RCC 7860 (cell line): ENCODE results near the gene ARHGAP15.

Experiments used
- DNase-seq: peaks from one replicate; pipeline ENCODE4 v3.0.0-alpha.2; 2015; ENCODE audit warnings: low spot score
- FAIRE-seq: peaks from 2 replicates; lab custom pipeline; 2012; peaks lifted over from hg19 to GRCh38; lab: Jason Lieb, UNC

Gene ARHGAP15

GRCh38 chr2:143218621-143219020 lies 89.4 kb downstream of the ARHGAP15 start:
- no peak for DNase-seq
- FAIRE-seq: no peak

GRCh38 chr2:143219266-143219665 lies 90.0 kb downstream of the ARHGAP15 start:
- FAIRE-seq (no peak), DNase-seq (no peak)

- DNase-seq: no peak
- FAIRE-seq: no peak
Observed at GRCh38 chr2:143223556-143223955, 94.3 kb downstream of the ARHGAP15 start.

GRCh38 chr2:143225931-143226330 lies 96.7 kb downstream of the ARHGAP15 start:
- DNase-seq (no peak), FAIRE-seq (no peak)

GRCh38 chr2:143226714-143227541 lies 97.7 kb downstream of the ARHGAP15 start:
- FAIRE-seq (no peak), DNase-seq (no peak)

GRCh38 chr2:143229411-143229810 lies 100.2 kb downstream of the ARHGAP15 start:
- FAIRE-seq (no peak), DNase-seq (no peak)

- DNase-seq (no peak), FAIRE-seq (no peak)
Observed at GRCh38 chr2:143229952-143230351, 100.7 kb downstream of the ARHGAP15 start.

GRCh38 chr2:143230506-143231253 lies 101.5 kb downstream of the ARHGAP15 start:
- no peak for DNase-seq
- FAIRE-seq: no peak

- FAIRE-seq: peak; percentile 60
- DNase-seq: no peak
Observed at GRCh38 chr2:143231254-143231645, 102.0 kb downstream of the ARHGAP15 start.

GRCh38 chr2:143237146-143237777 lies 108.0 kb downstream of the ARHGAP15 start:
- DNase-seq: no peak
- FAIRE-seq: no peak

- FAIRE-seq (no peak), DNase-seq (no peak)
Observed at GRCh38 chr2:143241403-143242088, 112.3 kb downstream of the ARHGAP15 start.

- DNase-seq (no peak), FAIRE-seq (no peak)
Observed at GRCh38 chr2:143246246-143246645, 117.0 kb downstream of the ARHGAP15 start.

GRCh38 chr2:143246815-143247744 lies 117.9 kb downstream of the ARHGAP15 start:
- DNase-seq: no peak
- FAIRE-seq: no peak

GRCh38 chr2:143248631-143249030 lies 119.4 kb downstream of the ARHGAP15 start:
- FAIRE-seq (no peak), DNase-seq (no peak)

- no peak for DNase-seq
- FAIRE-seq: no peak
Observed at GRCh38 chr2:143251681-143252080, 122.5 kb downstream of the ARHGAP15 start.

- DNase-seq (no peak), FAIRE-seq (no peak)
Observed at GRCh38 chr2:143252138-143252907, 123.1 kb downstream of the ARHGAP15 start.

GRCh38 chr2:143254110-143254509 lies 124.9 kb downstream of the ARHGAP15 start:
- no peak for DNase-seq
- no peak for FAIRE-seq

- FAIRE-seq (no peak), DNase-seq (no peak)
Observed at GRCh38 chr2:143255086-143255485, 125.9 kb downstream of the ARHGAP15 start.

- FAIRE-seq: no peak
- no peak for DNase-seq
Observed at GRCh38 chr2:143255899-143256298, 126.7 kb downstream of the ARHGAP15 start.
